HepG2 (cell line): ENCODE results near the gene HHLA2.

ENCODE experiments used
- CREB1 ChIP-seq, 2 experiments: fragments of 450-650 bp in 1 of 2; IDR thresholded peaks; 2 replicates each; pipeline ENCODE4 v1.6.1; 2016 to 2017; ENCODE audit warnings: control low read depth in 1 of 2, mild to moderate bottlenecking in 1 of 2, missing compliant biosample characterization in 1 of 2, missing genetic modification characterization in 1 of 2
- GABPA ChIP-seq, 2 experiments: IDR thresholded peaks; 2 replicates each; pipeline ENCODE4 v1.6.1; 2011 to 2016; ENCODE audit warnings: low read depth in 2 of 2, low read length in 1 of 2, missing biosample characterization in 1 of 2, missing genetic modification characterization in 1 of 2
- GZF1 ChIP-seq: sonication (generic); formaldehyde crosslinking; IDR thresholded peaks from 2 replicates; pipeline ENCODE4 v1.5.1; 2020; ENCODE audit warnings: mild to moderate bottlenecking, missing genetic modification reagents
- NR2F2 ChIP-seq: IDR thresholded peaks from 2 replicates; pipeline ENCODE4 v1.6.1; 2012; ENCODE audit warnings: low read depth, inconsistent platforms, borderline replicate concordance
- PBX2 ChIP-seq: IDR thresholded peaks from 2 replicates; pipeline ENCODE4 v1.6.1; 2016; ENCODE audit warnings: control low read depth
- POLR2A ChIP-seq, 2 experiments: IDR thresholded peaks; 2 replicates each; pipeline ENCODE4 v1.6.1; 2011; ENCODE audit warnings: low read depth in 2 of 2, low read length in 2 of 2, mild to moderate bottlenecking in 1 of 2, moderate library complexity in 1 of 2; ENCODE audit not compliant: insufficient read depth in 1 of 2
- XBP1 ChIP-seq: sonication (generic); formaldehyde crosslinking; IDR thresholded peaks from 2 replicates; pipeline ENCODE4 v1.5.0; 2020; ENCODE audit warnings: missing genetic modification reagents
- ZBTB8A ChIP-seq: sonication (generic); formaldehyde crosslinking; IDR thresholded peaks from 2 replicates; pipeline ENCODE4 v1.4.0; 2020; ENCODE audit warnings: mild to moderate bottlenecking, low read depth, missing genetic modification reagents, borderline replicate concordance
- ZNF660 ChIP-seq: sonication (generic); formaldehyde crosslinking; IDR thresholded peaks from 2 replicates; pipeline ENCODE4 v1.5.1; 2020; ENCODE audit warnings: mild to moderate bottlenecking, low read depth, missing genetic modification reagents, borderline replicate concordance
- TF ChIP-seq, protein P1 (sequence below): sonication (generic); formaldehyde crosslinking; IDR thresholded peaks from 2 replicates; pipeline ENCODE4 v1.5.0; 2020; ENCODE audit warnings: mild to moderate bottlenecking, missing genetic modification reagents, moderate library complexity

- TF ChIP-seq, protein P1, sequence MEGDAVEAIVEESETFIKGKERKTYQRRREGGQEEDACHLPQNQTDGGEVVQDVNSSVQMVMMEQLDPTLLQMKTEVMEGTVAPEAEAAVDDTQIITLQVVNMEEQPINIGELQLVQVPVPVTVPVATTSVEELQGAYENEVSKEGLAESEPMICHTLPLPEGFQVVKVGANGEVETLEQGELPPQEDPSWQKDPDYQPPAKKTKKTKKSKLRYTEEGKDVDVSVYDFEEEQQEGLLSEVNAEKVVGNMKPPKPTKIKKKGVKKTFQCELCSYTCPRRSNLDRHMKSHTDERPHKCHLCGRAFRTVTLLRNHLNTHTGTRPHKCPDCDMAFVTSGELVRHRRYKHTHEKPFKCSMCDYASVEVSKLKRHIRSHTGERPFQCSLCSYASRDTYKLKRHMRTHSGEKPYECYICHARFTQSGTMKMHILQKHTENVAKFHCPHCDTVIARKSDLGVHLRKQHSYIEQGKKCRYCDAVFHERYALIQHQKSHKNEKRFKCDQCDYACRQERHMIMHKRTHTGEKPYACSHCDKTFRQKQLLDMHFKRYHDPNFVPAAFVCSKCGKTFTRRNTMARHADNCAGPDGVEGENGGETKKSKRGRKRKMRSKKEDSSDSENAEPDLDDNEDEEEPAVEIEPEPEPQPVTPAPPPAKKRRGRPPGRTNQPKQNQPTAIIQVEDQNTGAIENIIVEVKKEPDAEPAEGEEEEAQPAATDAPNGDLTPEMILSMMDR (CRISPR knock-in tag): no peak
- TF ChIP-seq PBX2 (CRISPR knock-in tag) (no peak), POLR2A (IDR thresholded peaks at IDR 0.05; ENCODE audit: insufficient read depth in 1 of 2, low read depth in 2 of 2, low read length in 2 of 2) (no peak), ZBTB8A (no peak), GZF1 (no peak), XBP1 (CRISPR knock-in tag) (no peak), ZNF660 (CRISPR knock-in tag) (no peak), CREB1 (IDR thresholded peaks at IDR 0.05) (no peak), CREB1 (CRISPR knock-in tag; IDR thresholded peaks at IDR 0.05) (no peak), NR2F2 (no peak), GABPA (IDR thresholded peaks at IDR 0.05; ENCODE audit: low read depth, low read length) (no peak), GABPA (CRISPR knock-in tag; IDR thresholded peaks at IDR 0.05; ENCODE audit: low read depth) (no peak)
These were observed 102.2 kb downstream of the HHLA2 start for GRCh38 chr3:108398510-108398909.
